ENCODE measurements around the gene TARM1. TPM values are rescaled to one million over a fixed set of nuclear protein-coding genes. Genes with fewer than 3 reads are reported as not detected.

The TARM1 gene
- total RNA-seq (2021; fragmentation: NEBNext Ultra II Directional; extraction: Animal tissue kit (Norgen Biotek cat#: 25700)), result not detected
- long read RNA-seq, result 0 reads

GRCh38 chr19:54081032-54081431 is at the start of gene TARM1:
Gene TARM1 (minus strand): TSS chr19:54081365. CDS start chr19:54081340, 25 bp downstream.
- Mint-ChIP-seq H3K27ac (no peak within 1 kb of the TSS), H3K9me3 (peaks cover 31% of the 10 kb centered on the region), H3K4me3 (no peak within 1 kb of the TSS), H3K27me3 (ENCODE audit: insufficient read depth) (peaks cover 7% of the 10 kb centered on the region), H3K36me3 (ENCODE audit: low read depth) (peaks cover 4% of the 10 kb centered on the region), H3K4me1 (ENCODE audit: low read depth) (no peaks in the 10 kb centered on the region)
- DNase-seq, result no peak
- no peak for TF ChIP-seq CTCF (IDR thresholded peaks at IDR 0.05)

- peaks cover 8% of the 10 kb centered on the region for H3K36me3 Mint-ChIP-seq (ENCODE audit: low read depth)
- no peak for TF ChIP-seq CTCF (IDR thresholded peaks at IDR 0.05)
- H3K4me3 Mint-ChIP-seq, result no peak overlapping the region
- H3K27me3 Mint-ChIP-seq (ENCODE audit: insufficient read depth), result no peaks in the 10 kb centered on the region; the same call in none of the 2 replicates
- no peak overlapping the region for H3K27ac Mint-ChIP-seq
- DNase-seq, result no peak
- H3K4me1 Mint-ChIP-seq (ENCODE audit: low read depth), result no peaks in the 10 kb centered on the region
- no peaks in the 10 kb centered on the region for H3K9me3 Mint-ChIP-seq
These were observed 48.4 kb upstream of the TARM1 start for GRCh38 chr19:54129617-54129996.

- no peaks in the 10 kb centered on the region; the same call in 1 of the 2 replicates for H3K27me3 Mint-ChIP-seq (ENCODE audit: insufficient read depth)
- no peaks in the 10 kb centered on the region for H3K9me3 Mint-ChIP-seq
- H3K27ac Mint-ChIP-seq, result no peak overlapping the region
- no peak for DNase-seq
- H3K4me3 Mint-ChIP-seq, result no peak overlapping the region
- peaks cover 8% of the 10 kb centered on the region for H3K36me3 Mint-ChIP-seq (ENCODE audit: low read depth)
- TF ChIP-seq CTCF (IDR thresholded peaks at IDR 0.05), result no peak
- H3K4me1 Mint-ChIP-seq (ENCODE audit: low read depth), result no peaks in the 10 kb centered on the region
These were observed 47.8 kb upstream of the TARM1 start for GRCh38 chr19:54128796-54129616.

GRCh38 chr19:54128441-54128725 is 47.2 kb upstream of the TARM1 start:
- Mint-ChIP-seq H3K27ac (no peak overlapping the region), H3K9me3 (no peaks in the 10 kb centered on the region), H3K4me3 (no peak overlapping the region), H3K4me1 (ENCODE audit: low read depth) (no peaks in the 10 kb centered on the region), H3K27me3 (ENCODE audit: insufficient read depth) (no peaks in the 10 kb centered on the region; the same call in 1 of the 2 replicates), H3K36me3 (ENCODE audit: low read depth) (peaks cover 8% of the 10 kb centered on the region)
- TF ChIP-seq CTCF (IDR thresholded peaks at IDR 0.05), result no peak
- DNase-seq, result no peak

- H3K36me3 Mint-ChIP-seq (ENCODE audit: low read depth), result peaks cover 8% of the 10 kb centered on the region
- DNase-seq, result no peak
- H3K4me1 Mint-ChIP-seq (ENCODE audit: low read depth), result no peaks in the 10 kb centered on the region
- no peak for TF ChIP-seq CTCF (IDR thresholded peaks at IDR 0.05)
- H3K27ac Mint-ChIP-seq, result no peak overlapping the region
- no peaks in the 10 kb centered on the region for H3K9me3 Mint-ChIP-seq
- H3K4me3 Mint-ChIP-seq, result no peak overlapping the region
- H3K27me3 Mint-ChIP-seq (ENCODE audit: insufficient read depth), result no peaks in the 10 kb centered on the region; the same call in 1 of the 2 replicates
These were observed 46.7 kb upstream of the TARM1 start for GRCh38 chr19:54127688-54128440.

Measured in HFFc6 (cell line).